ENCODE data around the gene ERO1B. TPM values are rescaled to one million over a fixed set of nuclear protein-coding genes. Genes with fewer than 3 reads are reported as not detected.

The ERO1B gene
- total and polyA plus RNA-seq, 4 donors, result 1.9 to 12.9 (median 9.2) TPM

GRCh38 chr1:236220473-236220872 lies 61.3 kb downstream of the ERO1B start:
- intact Hi-C loops (cut with DNase I), result no loop called here
- DNase-seq (no peak), ATAC-seq (ENCODE audit: low FRiP score) (no peak)
- Histone ChIP-seq H3K4me1 (ENCODE audit: control insufficient read depth in 1 of 2, insufficient read depth in 2 of 2, low read length in 2 of 2) (no peaks in the 10 kb centered on the region), H3K27ac (ENCODE audit: low read depth in 1 of 2, low read length in 2 of 2) (no peak overlapping the region), H3K36me3 (ENCODE audit: control insufficient read depth in 1 of 2, insufficient read depth in 2 of 2, low read length in 1 of 2) (no peaks in the 10 kb centered on the region), H3K9me3 (ENCODE audit: control insufficient read depth, low read length) (no peaks in the 10 kb centered on the region), H3K27me3 (ENCODE audit: control insufficient read depth in 1 of 2, insufficient read depth in 2 of 2, low read length in 1 of 2) (no peaks in the 10 kb centered on the region), H3K4me3 (ENCODE audit: low read length in 2 of 2) (no peak overlapping the region)
- WGBS, 2 donors, result 93 to 95% methylated on average over 1 of the region's 1 CpG

GRCh38 chr1:236214761-236215160 lies 67.0 kb downstream of the ERO1B start:
- H3K4me3 ChIP-seq (ENCODE audit: low read length in 2 of 2), result no peak overlapping the region
- ATAC-seq (ENCODE audit: low FRiP score) (no peak), DNase-seq (no peak)
- H3K36me3 ChIP-seq (ENCODE audit: control insufficient read depth in 1 of 2, insufficient read depth in 2 of 2, low read length in 1 of 2), result peaks cover 0 to 2% of the 10 kb centered on the region in 2 donors
- H3K27ac ChIP-seq (ENCODE audit: low read depth in 1 of 2, low read length in 2 of 2), result no peak overlapping the region
- H3K4me1 ChIP-seq (ENCODE audit: control insufficient read depth in 1 of 2, insufficient read depth in 2 of 2, low read length in 2 of 2), result no peaks in the 10 kb centered on the region
- H3K27me3 ChIP-seq (ENCODE audit: control insufficient read depth in 1 of 2, insufficient read depth in 2 of 2, low read length in 1 of 2), result no peaks in the 10 kb centered on the region
- WGBS, 2 donors, result 71 to 80% methylated on average over 1 of the region's 1 CpG
- intact Hi-C loops (cut with DNase I), result no loop called here
- H3K9me3 ChIP-seq (ENCODE audit: control insufficient read depth, low read length), result no peaks in the 10 kb centered on the region

- Histone ChIP-seq H3K9me3 (ENCODE audit: control insufficient read depth, low read length) (no peaks in the 10 kb centered on the region), H3K4me1 (ENCODE audit: control insufficient read depth in 1 of 2, insufficient read depth in 2 of 2, low read length in 2 of 2) (no peaks in the 10 kb centered on the region), H3K36me3 (ENCODE audit: control insufficient read depth in 1 of 2, insufficient read depth in 2 of 2, low read length in 1 of 2) (peaks cover 0 to 2% of the 10 kb centered on the region in 2 donors), H3K4me3 (ENCODE audit: low read length in 2 of 2) (no peak overlapping the region), H3K27me3 (ENCODE audit: control insufficient read depth in 1 of 2, insufficient read depth in 2 of 2, low read length in 1 of 2) (no peaks in the 10 kb centered on the region), H3K27ac (ENCODE audit: low read depth in 1 of 2, low read length in 2 of 2) (no peak overlapping the region)
- DNase-seq (no peak), ATAC-seq (ENCODE audit: low FRiP score) (no peak)
- intact Hi-C loops (cut with DNase I), result no loop called here
- WGBS, 2 donors, result 93 to 94% methylated on average over 3 of the region's 3 CpGs
These were observed 68.2 kb downstream of the ERO1B start for GRCh38 chr1:236213534-236213933.

DNA sequence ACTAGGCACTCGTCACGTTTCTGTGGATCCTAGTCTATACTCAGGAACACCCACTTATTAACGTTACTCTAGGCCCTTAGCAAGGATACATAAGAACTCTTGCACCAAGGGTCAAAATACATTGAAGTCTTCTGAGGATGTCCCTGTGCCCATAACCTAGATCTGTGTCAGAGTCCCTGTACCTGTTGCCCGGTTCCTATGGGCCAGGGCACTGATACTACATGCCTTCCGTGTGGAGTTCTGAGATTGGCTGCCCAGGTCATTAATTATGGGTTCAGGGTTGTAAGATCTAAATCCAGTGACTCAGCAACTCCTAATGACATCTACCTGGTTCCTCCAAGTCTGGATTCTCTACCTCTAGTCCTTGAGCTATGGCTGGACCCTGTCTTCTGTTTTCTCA lies 69.9 kb downstream of the ERO1B start:
- intact Hi-C loops (cut with DNase I), result no loop called here
- WGBS, 2 donors, result 97 to 98% methylated on average over 5 of the region's 5 CpGs
- no peak for ATAC-seq (ENCODE audit: low FRiP score)
- H3K36me3 ChIP-seq (ENCODE audit: control insufficient read depth in 1 of 2, insufficient read depth in 2 of 2, low read length in 1 of 2), result peaks cover 0 to 2% of the 10 kb centered on the region in 2 donors
- H3K27me3 ChIP-seq (ENCODE audit: control insufficient read depth in 1 of 2, insufficient read depth in 2 of 2, low read length in 1 of 2), result no peaks in the 10 kb centered on the region
- no peak overlapping the region for H3K27ac ChIP-seq (ENCODE audit: low read depth in 1 of 2, low read length in 2 of 2)
- no peak overlapping the region for H3K4me3 ChIP-seq (ENCODE audit: low read length in 2 of 2)
- H3K4me1 ChIP-seq (ENCODE audit: control insufficient read depth in 1 of 2, insufficient read depth in 2 of 2, low read length in 2 of 2), result no peaks in the 10 kb centered on the region
- DNase-seq, result no peak
- no peaks in the 10 kb centered on the region for H3K9me3 ChIP-seq (ENCODE audit: control insufficient read depth, low read length)

DNA sequence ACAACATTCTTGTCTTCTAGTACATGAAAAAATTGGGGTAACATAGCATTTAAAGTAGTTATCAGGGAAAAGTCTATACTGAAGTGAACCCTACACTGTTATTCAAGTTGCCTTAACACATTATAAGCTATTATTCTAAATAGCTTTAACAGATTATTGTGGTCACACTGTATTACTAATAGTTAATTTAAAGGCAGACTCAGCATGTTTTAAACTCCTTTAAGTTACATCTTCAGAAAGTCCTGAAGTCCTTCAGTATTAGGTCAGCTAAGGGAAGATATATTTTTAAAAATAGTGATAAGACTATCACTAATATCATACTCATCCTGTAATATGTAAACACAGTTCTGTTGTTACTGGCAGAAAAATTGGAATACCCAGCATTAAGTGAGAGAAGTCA lies 72.0 kb downstream of the ERO1B start:
- Histone ChIP-seq H3K4me1 (ENCODE audit: control insufficient read depth in 1 of 2, insufficient read depth in 2 of 2, low read length in 2 of 2) (no peaks in the 10 kb centered on the region), H3K36me3 (ENCODE audit: control insufficient read depth in 1 of 2, insufficient read depth in 2 of 2, low read length in 1 of 2) (peaks cover 0 to 2% of the 10 kb centered on the region in 2 donors), H3K27me3 (ENCODE audit: control insufficient read depth in 1 of 2, insufficient read depth in 2 of 2, low read length in 1 of 2) (no peaks in the 10 kb centered on the region), H3K9me3 (ENCODE audit: control insufficient read depth, low read length) (no peaks in the 10 kb centered on the region), H3K4me3 (ENCODE audit: low read length in 2 of 2) (no peak overlapping the region), H3K27ac (ENCODE audit: low read depth in 1 of 2, low read length in 2 of 2) (no peak overlapping the region)
- ATAC-seq (ENCODE audit: low FRiP score), result no peak
- intact Hi-C loops (cut with DNase I), result no loop called here
- DNase-seq, result no peak

GRCh38 chr1:236209185-236209584 lies 72.6 kb downstream of the ERO1B start:
- H3K27ac ChIP-seq (ENCODE audit: low read depth in 1 of 2, low read length in 2 of 2), result no peak overlapping the region
- H3K4me3 ChIP-seq (ENCODE audit: low read length in 2 of 2), result no peak overlapping the region
- H3K27me3 ChIP-seq (ENCODE audit: control insufficient read depth in 1 of 2, insufficient read depth in 2 of 2, low read length in 1 of 2), result no peaks in the 10 kb centered on the region
- DNase-seq, result no peak
- peaks cover 0 to 2% of the 10 kb centered on the region in 2 donors for H3K36me3 ChIP-seq (ENCODE audit: control insufficient read depth in 1 of 2, insufficient read depth in 2 of 2, low read length in 1 of 2)
- H3K4me1 ChIP-seq (ENCODE audit: control insufficient read depth in 1 of 2, insufficient read depth in 2 of 2, low read length in 2 of 2), result no peaks in the 10 kb centered on the region
- intact Hi-C loops (cut with DNase I), result no loop called here
- no peaks in the 10 kb centered on the region for H3K9me3 ChIP-seq (ENCODE audit: control insufficient read depth, low read length)
- ATAC-seq (ENCODE audit: low FRiP score), result no peak
- 23 to 27% methylated on average over 2 of the region's 2 CpGs for WGBS, 2 donors

GRCh38 chr1:236207569-236207968 lies 74.2 kb downstream of the ERO1B start:
- no peaks in the 10 kb centered on the region for H3K9me3 ChIP-seq (ENCODE audit: control insufficient read depth, low read length)
- no peak for DNase-seq
- H3K4me1 ChIP-seq (ENCODE audit: control insufficient read depth in 1 of 2, insufficient read depth in 2 of 2, low read length in 2 of 2), result no peaks in the 10 kb centered on the region
- no peak overlapping the region for H3K4me3 ChIP-seq (ENCODE audit: low read length in 2 of 2)
- H3K36me3 ChIP-seq (ENCODE audit: control insufficient read depth in 1 of 2, insufficient read depth in 2 of 2, low read length in 1 of 2), result peaks cover 0 to 2% of the 10 kb centered on the region in 2 donors
- ATAC-seq (ENCODE audit: low FRiP score), result no peak
- 92 to 95% methylated on average over 4 of the region's 4 CpGs for WGBS, 2 donors
- intact Hi-C loops (cut with DNase I), result no loop called here
- no peak overlapping the region for H3K27ac ChIP-seq (ENCODE audit: low read depth in 1 of 2, low read length in 2 of 2)
- H3K27me3 ChIP-seq (ENCODE audit: control insufficient read depth in 1 of 2, insufficient read depth in 2 of 2, low read length in 1 of 2), result no peaks in the 10 kb centered on the region

DNA sequence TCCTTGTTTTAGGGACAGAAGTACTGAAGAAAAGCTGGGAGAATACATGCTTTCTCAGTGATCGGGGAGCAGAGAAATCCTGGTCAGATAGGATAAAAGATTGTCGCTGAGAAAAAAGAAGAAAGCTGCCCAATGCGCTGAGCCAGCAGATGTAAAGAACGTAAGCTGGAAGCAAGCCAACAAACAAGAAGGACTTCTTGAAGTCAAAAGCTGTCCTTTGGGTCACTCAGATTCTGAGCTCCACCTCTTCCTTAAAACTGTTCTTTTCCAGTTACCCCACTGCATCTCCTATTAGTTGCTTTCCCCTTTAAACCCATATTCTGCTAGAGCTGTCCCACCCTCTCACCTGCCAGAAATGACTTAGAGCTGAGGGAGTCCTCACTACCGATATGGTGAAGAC lies 74.6 kb downstream of the ERO1B start:
- Histone ChIP-seq H3K9me3 (ENCODE audit: control insufficient read depth, low read length) (no peaks in the 10 kb centered on the region), H3K27me3 (ENCODE audit: control insufficient read depth in 1 of 2, insufficient read depth in 2 of 2, low read length in 1 of 2) (no peaks in the 10 kb centered on the region), H3K4me3 (ENCODE audit: low read length in 2 of 2) (no peak overlapping the region), H3K36me3 (ENCODE audit: control insufficient read depth in 1 of 2, insufficient read depth in 2 of 2, low read length in 1 of 2) (peaks cover 0 to 2% of the 10 kb centered on the region in 2 donors), H3K27ac (ENCODE audit: low read depth in 1 of 2, low read length in 2 of 2) (no peak overlapping the region), H3K4me1 (ENCODE audit: control insufficient read depth in 1 of 2, insufficient read depth in 2 of 2, low read length in 2 of 2) (no peaks in the 10 kb centered on the region)
- intact Hi-C loops (cut with DNase I), result no loop called here
- DNase-seq, result peak in 1 of 2 donors; percentile 51
- no peak for ATAC-seq (ENCODE audit: low FRiP score)
- 64 to 72% methylated on average over 5 of the region's 5 CpGs for WGBS, 2 donors

- no peaks in the 10 kb centered on the region for H3K27me3 ChIP-seq (ENCODE audit: control insufficient read depth in 1 of 2, insufficient read depth in 2 of 2, low read length in 1 of 2)
- intact Hi-C loops (cut with DNase I), result no loop called here
- H3K4me3 ChIP-seq (ENCODE audit: low read length in 2 of 2), result no peak overlapping the region
- H3K27ac ChIP-seq (ENCODE audit: low read depth in 1 of 2, low read length in 2 of 2), result no peak overlapping the region
- no peaks in the 10 kb centered on the region for H3K4me1 ChIP-seq (ENCODE audit: control insufficient read depth in 1 of 2, insufficient read depth in 2 of 2, low read length in 2 of 2)
- peak; percentile 60 for ATAC-seq (ENCODE audit: low FRiP score)
- peaks cover 2% of the 10 kb centered on the region for H3K9me3 ChIP-seq (ENCODE audit: control insufficient read depth, low read length)
- DNase-seq, result peak in 1 of 2 donors; percentile 71
- WGBS, 2 donors, result 58 to 68% methylated on average over 4 of the region's 4 CpGs
- H3K36me3 ChIP-seq (ENCODE audit: control insufficient read depth in 1 of 2, insufficient read depth in 2 of 2, low read length in 1 of 2), result no peaks in the 10 kb centered on the region
These were observed 75.2 kb downstream of the ERO1B start for GRCh38 chr1:236206548-236206947.

Data from aorta (tissue), 5 donors.